ENCODE measurements around the gene CENPC. TPM values are rescaled to one million over a fixed set of nuclear protein-coding genes. Genes with fewer than 3 reads are reported as not detected.

CENPC gene
- total RNA-seq, 1 experiment from 2014 or later: 19.7 TPM

DNA sequence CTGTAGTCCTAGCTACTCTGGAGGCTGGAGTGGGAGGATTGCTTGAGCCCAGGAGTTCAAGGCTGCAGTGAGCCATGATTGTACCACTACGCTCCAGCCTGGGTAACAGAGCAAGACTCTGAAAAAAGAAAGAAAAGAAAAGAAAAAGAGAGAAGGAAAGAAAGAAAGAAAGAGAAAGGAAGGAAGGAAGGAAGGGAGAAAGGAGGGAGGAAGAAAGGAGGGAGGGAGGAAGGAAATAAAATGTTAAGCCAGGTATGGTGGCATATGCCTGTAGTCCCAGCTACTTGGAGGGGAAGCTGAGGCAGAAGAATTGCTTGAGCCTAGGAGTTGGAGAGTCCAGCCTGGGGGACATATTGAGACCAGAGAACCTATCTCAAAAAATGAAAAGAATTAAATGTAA, 25.2 kb upstream of the CENPC start:
- no peaks in the 10 kb centered on the region for H3K27me3 Mint-ChIP-seq (ENCODE audit: insufficient read depth, unreplicated experiment)
- no peak overlapping the region for H3K27ac Mint-ChIP-seq (ENCODE audit: unreplicated experiment)
- TF ChIP-seq, protein P1, sequence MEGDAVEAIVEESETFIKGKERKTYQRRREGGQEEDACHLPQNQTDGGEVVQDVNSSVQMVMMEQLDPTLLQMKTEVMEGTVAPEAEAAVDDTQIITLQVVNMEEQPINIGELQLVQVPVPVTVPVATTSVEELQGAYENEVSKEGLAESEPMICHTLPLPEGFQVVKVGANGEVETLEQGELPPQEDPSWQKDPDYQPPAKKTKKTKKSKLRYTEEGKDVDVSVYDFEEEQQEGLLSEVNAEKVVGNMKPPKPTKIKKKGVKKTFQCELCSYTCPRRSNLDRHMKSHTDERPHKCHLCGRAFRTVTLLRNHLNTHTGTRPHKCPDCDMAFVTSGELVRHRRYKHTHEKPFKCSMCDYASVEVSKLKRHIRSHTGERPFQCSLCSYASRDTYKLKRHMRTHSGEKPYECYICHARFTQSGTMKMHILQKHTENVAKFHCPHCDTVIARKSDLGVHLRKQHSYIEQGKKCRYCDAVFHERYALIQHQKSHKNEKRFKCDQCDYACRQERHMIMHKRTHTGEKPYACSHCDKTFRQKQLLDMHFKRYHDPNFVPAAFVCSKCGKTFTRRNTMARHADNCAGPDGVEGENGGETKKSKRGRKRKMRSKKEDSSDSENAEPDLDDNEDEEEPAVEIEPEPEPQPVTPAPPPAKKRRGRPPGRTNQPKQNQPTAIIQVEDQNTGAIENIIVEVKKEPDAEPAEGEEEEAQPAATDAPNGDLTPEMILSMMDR (IDR thresholded peaks at IDR 0.05; ENCODE audit: insufficient read depth in 1 of 2, low read depth in 1 of 2, low read length in 1 of 2, severe bottlenecking in 1 of 2, unreplicated experiment in 1 of 2): no peak
- no peak overlapping the region for H3K4me3 Mint-ChIP-seq (ENCODE audit: unreplicated experiment)
- no peaks in the 10 kb centered on the region for H3K9me3 Mint-ChIP-seq (ENCODE audit: unreplicated experiment)
- H3K4me1 Mint-ChIP-seq (ENCODE audit: low read depth, unreplicated experiment): no peaks in the 10 kb centered on the region
- no peak overlapping the region for H3K4me3 ChIP-seq (ENCODE audit: low read depth, low read length)
- intact Hi-C loops (cut with micrococcal nuclease; ENCODE audit: unreplicated experiment): no loop called here
- H3K27me3 ChIP-seq (replicated peaks; ENCODE audit: control insufficient read depth, insufficient read depth, low read length): no peaks in the 10 kb centered on the region
- H3K4me1 ChIP-seq: no peaks in the 10 kb centered on the region
- no TSS peak for BruUV-seq (replicated peaks)
- no peaks in the 10 kb centered on the region for H3K36me3 ChIP-seq (ENCODE audit: control insufficient read depth, insufficient read depth, low read length)
- ChIA-PET POLR2A (no interaction called here), CTCF (no interaction called here)
- DNase-seq: no peak
- H3K36me3 Mint-ChIP-seq (ENCODE audit: insufficient read depth, unreplicated experiment): no peaks in the 10 kb centered on the region
- H3K9me3 ChIP-seq: no peaks in the 10 kb centered on the region

DNA sequence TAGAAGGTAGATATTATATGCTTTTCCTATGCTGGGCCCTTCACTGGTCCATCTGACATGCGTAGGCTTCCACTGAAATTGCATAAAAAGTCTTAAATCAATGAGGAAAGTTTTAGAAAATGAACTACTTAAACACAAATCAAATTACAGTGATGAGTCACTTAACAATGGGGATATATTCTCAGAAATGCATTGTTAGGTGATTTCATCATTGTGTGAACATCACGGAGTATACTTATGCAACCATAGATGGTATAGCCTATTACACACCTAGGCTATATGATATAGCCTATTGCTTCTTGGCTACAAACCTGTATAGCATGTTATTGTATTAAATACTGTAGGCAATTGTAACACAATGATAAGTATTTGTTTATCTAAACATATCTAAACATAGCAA, 23.5 kb upstream of the CENPC start:
- intact Hi-C loops (cut with micrococcal nuclease; ENCODE audit: unreplicated experiment): no loop called here
- CTCF ChIA-PET: no interaction called here
- no peak overlapping the region for H3K4me3 Mint-ChIP-seq (ENCODE audit: unreplicated experiment)

DNA sequence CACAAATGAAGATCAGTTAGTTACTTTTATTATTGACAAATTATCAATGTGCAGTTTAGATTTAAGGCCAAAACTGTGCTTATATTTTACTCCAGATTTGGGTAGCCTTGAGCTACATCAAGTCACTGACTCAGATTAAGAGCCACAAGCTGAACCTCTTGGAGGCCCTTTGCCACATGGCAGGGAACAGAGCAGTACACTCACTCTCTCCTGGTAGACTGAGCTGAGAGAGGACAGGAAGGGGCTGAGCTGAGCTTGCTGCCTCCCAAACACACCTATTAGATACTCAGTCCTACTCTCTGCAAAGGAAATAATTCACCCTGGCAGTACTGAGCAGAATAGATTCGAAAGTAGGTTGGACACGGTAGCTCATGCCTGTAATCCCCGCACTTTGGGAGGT, 21.0 kb upstream of the CENPC start:
- Histone ChIP-seq H3K4me3 (ENCODE audit: low read depth, low read length) (no peak overlapping the region), H3K27me3 (replicated peaks; ENCODE audit: control insufficient read depth, insufficient read depth, low read length) (no peaks in the 10 kb centered on the region), H3K36me3 (ENCODE audit: control insufficient read depth, insufficient read depth, low read length) (no peaks in the 10 kb centered on the region), H3K9me3 (no peaks in the 10 kb centered on the region), H3K4me1 (no peaks in the 10 kb centered on the region)
- H3K4me3 Mint-ChIP-seq (ENCODE audit: unreplicated experiment): no peak overlapping the region
- no peak for DNase-seq
- intact Hi-C loops (cut with micrococcal nuclease; ENCODE audit: unreplicated experiment): no loop called here
- ChIA-PET POLR2A (no interaction called here), CTCF (no interaction called here)
- no TSS peak for BruUV-seq (replicated peaks)
- no peaks in the 10 kb centered on the region for H3K36me3 Mint-ChIP-seq (ENCODE audit: insufficient read depth, unreplicated experiment)
- H3K4me1 Mint-ChIP-seq (ENCODE audit: low read depth, unreplicated experiment): no peaks in the 10 kb centered on the region
- H3K9me3 Mint-ChIP-seq (ENCODE audit: unreplicated experiment): no peaks in the 10 kb centered on the region
- H3K27ac Mint-ChIP-seq (ENCODE audit: unreplicated experiment): no peak overlapping the region
- no peaks in the 10 kb centered on the region for H3K27me3 Mint-ChIP-seq (ENCODE audit: insufficient read depth, unreplicated experiment)
- TF ChIP-seq, protein P1 (IDR thresholded peaks at IDR 0.05; ENCODE audit: insufficient read depth in 1 of 2, low read depth in 1 of 2, low read length in 1 of 2, severe bottlenecking in 1 of 2, unreplicated experiment in 1 of 2): no peak

More for the DNA sequence above, 23.5 kb upstream of the CENPC start:
- Mint-ChIP-seq H3K27me3 (ENCODE audit: insufficient read depth, unreplicated experiment) (no peaks in the 10 kb centered on the region), H3K36me3 (ENCODE audit: insufficient read depth, unreplicated experiment) (no peaks in the 10 kb centered on the region), H3K4me1 (ENCODE audit: low read depth, unreplicated experiment) (no peaks in the 10 kb centered on the region), H3K9me3 (ENCODE audit: unreplicated experiment) (no peaks in the 10 kb centered on the region), H3K27ac (ENCODE audit: unreplicated experiment) (no peak overlapping the region)
- Histone ChIP-seq H3K4me3 (ENCODE audit: low read depth, low read length) (no peak overlapping the region), H3K36me3 (ENCODE audit: control insufficient read depth, insufficient read depth, low read length) (no peaks in the 10 kb centered on the region), H3K27me3 (replicated peaks; ENCODE audit: control insufficient read depth, insufficient read depth, low read length) (no peaks in the 10 kb centered on the region), H3K9me3 (no peaks in the 10 kb centered on the region), H3K4me1 (no peaks in the 10 kb centered on the region)
- DNase-seq: no peak
- POLR2A ChIA-PET: no interaction called here
- TF ChIP-seq, protein P1 (IDR thresholded peaks at IDR 0.05; ENCODE audit: insufficient read depth in 1 of 2, low read depth in 1 of 2, low read length in 1 of 2, severe bottlenecking in 1 of 2, unreplicated experiment in 1 of 2): no peak
- BruUV-seq (replicated peaks): no TSS peak

Data from Caco-2 (cell line).